ENCODE data around the gene TLCD1. TPM values are rescaled to one million over a fixed set of nuclear protein-coding genes. Genes with fewer than 3 reads are reported as not detected.

The TLCD1 gene
- total and polyA plus RNA-seq, 10 donors, result 0.97 to 3.5 (median 2.3) TPM; not detected in 1

DNA sequence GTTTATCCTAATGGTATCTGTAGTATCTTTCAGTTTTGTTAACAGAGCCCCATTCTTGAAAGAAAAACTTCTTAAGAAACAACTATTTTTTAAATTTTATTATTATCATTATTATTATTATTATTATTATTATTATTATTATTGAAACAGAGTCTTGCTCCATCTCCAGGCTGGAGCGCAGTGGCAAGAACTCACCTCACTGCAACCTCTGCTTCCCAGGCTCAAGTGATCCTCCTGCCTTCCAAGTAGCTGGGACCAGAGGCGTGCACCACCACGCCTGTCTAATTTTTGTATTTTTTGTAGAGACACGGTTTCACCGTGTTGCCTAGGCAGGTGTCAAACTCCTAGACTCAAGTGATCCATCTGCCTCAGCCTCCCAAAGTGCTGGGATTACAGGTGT is 40.7 kb downstream of the TLCD1 start:
- Histone ChIP-seq H3K27ac (no peak overlapping the region), H3K4me3 (no peak overlapping the region), H3K4me1 (no peaks in the 10 kb centered on the region), H3K36me3 (peaks cover 33 to 100% (median 100%) of the 10 kb centered on the region in 6 donors), H3K27me3 (replicated peaks in 1 of 7) (no peaks in the 10 kb centered on the region), H3K9me3 (no peaks in the 10 kb centered on the region)
- TF ChIP-seq, protein P1, sequence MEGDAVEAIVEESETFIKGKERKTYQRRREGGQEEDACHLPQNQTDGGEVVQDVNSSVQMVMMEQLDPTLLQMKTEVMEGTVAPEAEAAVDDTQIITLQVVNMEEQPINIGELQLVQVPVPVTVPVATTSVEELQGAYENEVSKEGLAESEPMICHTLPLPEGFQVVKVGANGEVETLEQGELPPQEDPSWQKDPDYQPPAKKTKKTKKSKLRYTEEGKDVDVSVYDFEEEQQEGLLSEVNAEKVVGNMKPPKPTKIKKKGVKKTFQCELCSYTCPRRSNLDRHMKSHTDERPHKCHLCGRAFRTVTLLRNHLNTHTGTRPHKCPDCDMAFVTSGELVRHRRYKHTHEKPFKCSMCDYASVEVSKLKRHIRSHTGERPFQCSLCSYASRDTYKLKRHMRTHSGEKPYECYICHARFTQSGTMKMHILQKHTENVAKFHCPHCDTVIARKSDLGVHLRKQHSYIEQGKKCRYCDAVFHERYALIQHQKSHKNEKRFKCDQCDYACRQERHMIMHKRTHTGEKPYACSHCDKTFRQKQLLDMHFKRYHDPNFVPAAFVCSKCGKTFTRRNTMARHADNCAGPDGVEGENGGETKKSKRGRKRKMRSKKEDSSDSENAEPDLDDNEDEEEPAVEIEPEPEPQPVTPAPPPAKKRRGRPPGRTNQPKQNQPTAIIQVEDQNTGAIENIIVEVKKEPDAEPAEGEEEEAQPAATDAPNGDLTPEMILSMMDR (IDR thresholded peaks at IDR 0.05 in 8 of 11, conservative IDR thresholded peaks at IDR 0.05 in 3 of 11), result no peak
- TF ChIP-seq POLR2AphosphoS5 (IDR thresholded peaks at IDR 0.05) (no peak), POLR2A (IDR thresholded peaks at IDR 0.05) (no peak)
- intact Hi-C loops (cut with DNase I; ENCODE audit: low total_unique reads), result no loop called here
- DNase-seq, result no peak
- 94 to 99% (median 95%) methylated on average over 5 of the region's 5 CpGs for WGBS, 5 donors

DNA sequence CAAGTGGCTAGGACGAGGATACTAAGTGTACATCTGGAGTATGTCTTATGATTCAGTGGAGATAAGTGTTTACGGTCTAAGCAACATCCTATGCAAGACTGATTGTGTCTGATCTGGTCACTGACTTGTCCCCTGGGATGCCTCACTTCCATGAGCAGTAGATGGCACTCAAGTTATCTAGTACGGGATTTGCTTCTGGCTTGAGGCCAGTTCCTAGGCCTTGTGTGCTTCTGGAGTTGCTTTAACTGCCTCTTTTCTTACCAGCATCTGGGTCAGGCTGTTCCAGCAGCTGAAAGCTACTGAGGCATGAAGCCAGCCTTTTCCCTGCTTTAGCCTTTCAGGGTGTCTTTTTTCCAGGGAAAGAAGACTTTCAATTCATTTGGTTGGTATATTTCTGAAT is 41.1 kb downstream of the TLCD1 start:
- H3K27me3 ChIP-seq (replicated peaks in 1 of 7), result no peaks in the 10 kb centered on the region
- no peaks in the 10 kb centered on the region for H3K4me1 ChIP-seq
- no peak overlapping the region for H3K4me3 ChIP-seq
- no peaks in the 10 kb centered on the region for H3K9me3 ChIP-seq
- intact Hi-C loops (cut with DNase I; ENCODE audit: low total_unique reads), result no loop called here
- H3K27ac ChIP-seq, result no peak overlapping the region
- TF ChIP-seq POLR2AphosphoS5 (IDR thresholded peaks at IDR 0.05) (peak in 1 of 3 donors; percentile 40), POLR2A (IDR thresholded peaks at IDR 0.05) (no peak)
- TF ChIP-seq, protein P1 (IDR thresholded peaks at IDR 0.05 in 8 of 11, conservative IDR thresholded peaks at IDR 0.05 in 3 of 11), result peak in 2 of 11 experiments; percentile 10 to 31
- DNase-seq, result no peak
- peaks cover 33 to 100% (median 100%) of the 10 kb centered on the region in 6 donors for H3K36me3 ChIP-seq
- 70 to 78% (median 72%) methylated on average over 3 of the region's 3 CpGs for WGBS, 5 donors

DNA sequence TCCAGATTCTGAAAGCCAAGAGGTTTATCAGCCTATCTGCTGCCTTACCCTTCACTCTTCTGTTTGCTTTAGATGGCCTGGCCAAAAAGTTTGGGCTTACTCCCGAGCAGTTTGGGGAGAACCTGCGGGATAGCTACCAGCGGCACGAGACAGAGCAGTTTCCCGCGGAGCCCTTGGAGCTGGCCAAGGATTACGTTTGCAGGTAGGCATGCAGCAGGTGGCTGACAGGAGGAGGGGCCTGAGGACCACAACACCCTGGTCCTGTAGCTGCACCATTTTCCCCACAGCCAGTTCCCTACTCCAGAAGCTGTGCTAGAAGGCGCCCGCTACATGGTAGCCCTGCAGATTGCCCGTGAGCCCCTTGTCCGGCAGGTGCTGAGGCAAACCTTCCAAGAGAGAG is 43.4 kb downstream of the TLCD1 start:
- H3K4me3 ChIP-seq, result no peak overlapping the region
- 93 to 98% (median 96%) methylated on average over 6 to 11 of the region's 11 CpGs for WGBS, 5 donors
- intact Hi-C loops (cut with DNase I; ENCODE audit: low total_unique reads), result no loop called here
- H3K27ac ChIP-seq, result no peak overlapping the region
- TF ChIP-seq, protein P1 (IDR thresholded peaks at IDR 0.05 in 8 of 11, conservative IDR thresholded peaks at IDR 0.05 in 3 of 11), result no peak
- TF ChIP-seq POLR2AphosphoS5 (IDR thresholded peaks at IDR 0.05), result peak in 1 of 3 donors; percentile 14
- no peaks in the 10 kb centered on the region for H3K4me1 ChIP-seq
- no peaks in the 10 kb centered on the region for H3K9me3 ChIP-seq
- no peak for DNase-seq
- no peaks in the 10 kb centered on the region for H3K27me3 ChIP-seq (replicated peaks in 1 of 7)
- peaks cover 34 to 100% (median 100%) of the 10 kb centered on the region in 6 donors for H3K36me3 ChIP-seq

DNA sequence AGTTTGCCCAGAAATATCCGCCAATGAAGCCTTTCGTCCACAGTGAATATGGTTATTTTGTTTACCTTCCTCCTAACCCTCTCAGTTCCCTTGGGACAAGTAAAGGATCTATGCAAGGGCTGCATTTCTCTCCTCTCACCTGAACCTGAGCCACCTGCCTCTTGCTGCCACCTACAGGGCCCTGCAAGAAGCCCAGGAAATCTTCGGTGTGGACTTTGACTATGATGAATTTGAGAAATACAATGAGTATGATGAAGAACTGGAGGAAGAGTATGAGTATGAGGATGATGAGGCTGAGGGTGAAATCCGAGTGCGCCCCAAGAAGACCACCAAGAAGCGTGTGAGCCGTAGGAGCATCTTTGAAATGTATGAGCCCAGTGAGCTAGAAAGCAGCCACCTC is 50.1 kb downstream of the TLCD1 start:
- WGBS, 5 donors, result 90 to 93% (median 92%) methylated on average over 7 of the region's 7 CpGs
- Histone ChIP-seq H3K4me3 (no peak overlapping the region), H3K9me3 (no peaks in the 10 kb centered on the region), H3K27ac (no peak overlapping the region), H3K36me3 (peaks cover 14 to 100% (median 100%) of the 10 kb centered on the region in 6 donors), H3K27me3 (replicated peaks in 1 of 7) (no peaks in the 10 kb centered on the region), H3K4me1 (no peaks in the 10 kb centered on the region)
- intact Hi-C loops (cut with DNase I; ENCODE audit: low total_unique reads), result no loop called here
- no peak for DNase-seq
- TF ChIP-seq, protein P1 (IDR thresholded peaks at IDR 0.05 in 8 of 11, conservative IDR thresholded peaks at IDR 0.05 in 3 of 11), result peak in 2 of 11 experiments; percentile 14 to 19
- TF ChIP-seq POLR2AphosphoS5 (IDR thresholded peaks at IDR 0.05) (no peak), POLR2A (IDR thresholded peaks at IDR 0.05) (no peak)

All from spleen (tissue), 11 donors.